Prostate gland (tissue), 1 donor: ENCODE results near the gene SMLR1.

Experiments used
- POLR2A ChIP-seq: fragments of 450-650 bp; IDR thresholded peaks from one replicate; pipeline ENCODE4 v1.6.1; 2016; ENCODE audit warnings: antibody characterized with exemption, mild to moderate bottlenecking
- POLR2AphosphoS5 ChIP-seq: sonication (generic); formaldehyde crosslinking; IDR thresholded peaks from one replicate; pipeline ENCODE4 v1.6.1; 2017; ENCODE audit warnings: antibody characterized with exemption

- TF ChIP-seq POLR2A: no peak
- no peak for TF ChIP-seq POLR2AphosphoS5
These were observed 43.1 kb downstream of the SMLR1 start for GRCh38 chr6:130870179-130870880.
